NT2/D1 (cell line): ENCODE measurements around the gene TMUB1.
A peak's percentile ranks its signal among the peaks of the same experiment; 100 is the strongest.
"Not testable (repeated sequence)": the region's sequence is repeated elsewhere in the genome, so short reads cannot be mapped to it uniquely, and the experiment has no call there.

Source experiments
- DNase-seq: peaks from one replicate; pipeline ENCODE4 v3.0.0-alpha.2; 2011; ENCODE audit warnings: low read depth, low spot score
- H3K27me3 ChIP-seq: 2 replicates; pipeline ENCODE4 v1.6.0; 2011; ENCODE audit warnings: mild to moderate bottlenecking; ENCODE audit not compliant: insufficient read length, insufficient read depth
- H3K36me3 ChIP-seq: 2 replicates; pipeline ENCODE4 v1.6.1; 2011; ENCODE audit warnings: mild to moderate bottlenecking, low read length, mixed read lengths; ENCODE audit not compliant: insufficient read depth, insufficient read length
- H3K4me1 ChIP-seq: 2 replicates; pipeline ENCODE4 v1.5.1; 2011; ENCODE audit not compliant: insufficient read depth, insufficient read length
- H3K4me3 ChIP-seq: 2 replicates; pipeline ENCODE4 v1.5.1; 2011; ENCODE audit warnings: low read depth; ENCODE audit not compliant: insufficient read length
- H3K9ac ChIP-seq: 2 replicates; pipeline ENCODE4 v1.6.0; 2011; ENCODE audit warnings: low read depth; ENCODE audit not compliant: insufficient read length
- H3K9me3 ChIP-seq: 2 replicates; pipeline ENCODE4 v1.5.1; 2011; ENCODE audit warnings: mild to moderate bottlenecking, low read length; ENCODE audit not compliant: insufficient read depth
- SUZ12 ChIP-seq: IDR thresholded peaks from 2 replicates; pipeline ENCODE4 v1.6.1; 2011; ENCODE audit not compliant: insufficient read length, insufficient read depth; ENCODE audit errors: extremely low read depth
- YY1 ChIP-seq: IDR thresholded peaks from 2 replicates; pipeline ENCODE4 v1.6.1; 2011; ENCODE audit not compliant: insufficient read length, insufficient read depth
- ZNF274 ChIP-seq: IDR thresholded peaks from 2 replicates; pipeline ENCODE4 v1.6.1; 2011; ENCODE audit warnings: mild to moderate bottlenecking, low read depth, low read length

The TMUB1 gene

GRCh38 chr7:151043959-151044358 is 39.3 kb downstream of the TMUB1 start:
- Histone ChIP-seq H3K4me3 (no peak overlapping the region), H3K9ac (no peak overlapping the region), H3K9me3 (no peaks in the 10 kb centered on the region), H3K27me3 (no peaks in the 10 kb centered on the region), H3K4me1 (peaks cover 5% of the 10 kb centered on the region), H3K36me3 (peaks cover 43% of the 10 kb centered on the region)
- TF ChIP-seq ZNF274, result no peak
- TF ChIP-seq YY1, result no peak
- TF ChIP-seq SUZ12, result no peak
- no peak for DNase-seq

- not testable (repeated sequence) for H3K4me1 ChIP-seq, DNase-seq, H3K4me3 ChIP-seq, H3K27me3 ChIP-seq, H3K9ac ChIP-seq, H3K9me3 ChIP-seq
- H3K36me3 ChIP-seq, result peaks cover 43% of the 10 kb centered on the region
Observed at GRCh38 chr7:151043449-151043848, 39.8 kb downstream of the TMUB1 start.

GRCh38 chr7:151040616-151041375 is 42.5 kb downstream of the TMUB1 start:
- TF ChIP-seq YY1 (no peak), ZNF274 (no peak), SUZ12 (no peak)
- Histone ChIP-seq H3K9ac (no peak overlapping the region), H3K27me3 (no peaks in the 10 kb centered on the region), H3K4me1 (peaks cover 11% of the 10 kb centered on the region), H3K36me3 (peaks cover 47% of the 10 kb centered on the region), H3K4me3 (no peak overlapping the region), H3K9me3 (no peaks in the 10 kb centered on the region)
- no peak for DNase-seq

- DNase-seq, result no peak
- Histone ChIP-seq H3K4me1 (peaks cover 11% of the 10 kb centered on the region), H3K36me3 (peaks cover 50% of the 10 kb centered on the region), H3K9ac (no peak overlapping the region), H3K27me3 (no peaks in the 10 kb centered on the region), H3K4me3 (no peak overlapping the region), H3K9me3 (no peaks in the 10 kb centered on the region)
- TF ChIP-seq ZNF274 (no peak), YY1 (no peak), SUZ12 (no peak)
Observed at GRCh38 chr7:151039850-151040548, 43.3 kb downstream of the TMUB1 start.

GRCh38 chr7:151038951-151039849 is 44.1 kb downstream of the TMUB1 start:
- H3K4me3 ChIP-seq, result no peak overlapping the region
- no peaks in the 10 kb centered on the region for H3K9me3 ChIP-seq
- TF ChIP-seq SUZ12, result no peak
- no peak for TF ChIP-seq YY1
- no peak for TF ChIP-seq ZNF274
- peaks cover 11% of the 10 kb centered on the region for H3K4me1 ChIP-seq
- DNase-seq, result no peak
- H3K27me3 ChIP-seq, result no peaks in the 10 kb centered on the region
- H3K36me3 ChIP-seq, result peaks cover 53% of the 10 kb centered on the region
- H3K9ac ChIP-seq, result peak overlapping the region; percentile 61

GRCh38 chr7:151035902-151036301 is 47.4 kb downstream of the TMUB1 start:
- Histone ChIP-seq H3K36me3 (peaks cover 57% of the 10 kb centered on the region), H3K4me3 (no peak overlapping the region)

More at GRCh38 chr7:151035902-151036301, 47.4 kb downstream of the TMUB1 start:
- Histone ChIP-seq H3K4me1 (peaks cover 11% of the 10 kb centered on the region), H3K27me3 (no peaks in the 10 kb centered on the region), H3K9ac (no peak overlapping the region), H3K9me3 (no peaks in the 10 kb centered on the region)
- no peak for TF ChIP-seq ZNF274
- TF ChIP-seq SUZ12, result no peak
- no peak for TF ChIP-seq YY1
- no peak for DNase-seq
